CD14-positive monocyte (primary cell): ENCODE results near the gene MBP. TPM values are rescaled to one million over a fixed set of nuclear protein-coding genes. Genes with fewer than 3 reads are reported as not detected.
A peak's percentile ranks its signal among the peaks of the same experiment; 100 is the strongest.

Experiments used
- DNase-seq, 3 donors: peaks; one replicate each; pipeline ENCODE4 v3.0.0-alpha.2; 2011 to 2022
- H2AFZ ChIP-seq: 2 replicates; pipeline ENCODE4 v1.6.0; 2012; ENCODE audit warnings: mild to moderate bottlenecking, low read depth, low read length, inconsistent platforms; ENCODE audit not compliant: insufficient read depth, poor library complexity, severe bottlenecking
- H3K27ac ChIP-seq, 2 donors: 1 replicate in 1 of 2; 2 replicates in 1 of 2; pipeline ENCODE4 v1.5.1; 2012 to 2013; ENCODE audit warnings: low read length in 2 of 2, control low read depth in 1 of 2, inconsistent platforms in 1 of 2, low read depth in 1 of 2, mild to moderate bottlenecking in 1 of 2
- H3K27me3 ChIP-seq, 2 donors: one replicate each; pipeline versions ENCODE4 v1.6.0 to v1.6.1; 2011 to 2013; ENCODE audit warnings: low read length in 2 of 2; ENCODE audit not compliant: control insufficient read depth in 2 of 2, insufficient read depth in 2 of 2
- H3K36me3 ChIP-seq, 2 donors: replicated peaks in 1 of 2; 1 replicate in 1 of 2; 2 replicates in 1 of 2; pipeline versions ENCODE4 v1.5.1 to v1.6.1; 2012 to 2013; ENCODE audit warnings: low read length in 2 of 2, control low read depth in 1 of 2, inconsistent platforms in 1 of 2, mild to moderate bottlenecking in 1 of 2; ENCODE audit not compliant: insufficient read depth in 2 of 2, control insufficient read depth in 1 of 2
- H3K4me1 ChIP-seq, 2 donors: 1 replicate in 1 of 2; 2 replicates in 1 of 2; pipeline versions ENCODE4 v1.5.1 to v1.6.1; 2012 to 2013; ENCODE audit warnings: low read length in 2 of 2, control low read depth in 1 of 2, inconsistent platforms in 1 of 2, mild to moderate bottlenecking in 1 of 2, moderate library complexity in 1 of 2; ENCODE audit not compliant: insufficient read depth in 2 of 2, control insufficient read depth in 1 of 2
- H3K4me2 ChIP-seq: replicated peaks from 2 replicates; pipeline ENCODE3; 2012; ENCODE audit warnings: low read length, moderate library complexity, mild to moderate bottlenecking; ENCODE audit not compliant: poor library complexity, severe bottlenecking; ENCODE audit errors: extremely low read depth
- H3K4me3 ChIP-seq, 3 experiments: fragments of 200-600 bp in 1 of 3; sonication (generic) in 1 of 3; replicated peaks in 1 of 3; 1 replicate in 2 of 3; 2 replicates in 1 of 3; pipeline ENCODE4 v1.5.1; 2011 to 2013; ENCODE audit warnings: low read length in 3 of 3, mild to moderate bottlenecking in 3 of 3, control low read depth in 2 of 3, low read depth in 2 of 3, inconsistent platforms in 1 of 3, moderate library complexity in 1 of 3
- H3K79me2 ChIP-seq: 2 replicates; pipeline ENCODE4 v1.6.0; 2012; ENCODE audit warnings: mild to moderate bottlenecking, control low read depth, inconsistent platforms, low read length, moderate library complexity; ENCODE audit not compliant: insufficient read depth
- H3K9ac ChIP-seq: 2 replicates; pipeline ENCODE4 v1.6.0; 2017; ENCODE audit warnings: low read length, mild to moderate bottlenecking; ENCODE audit not compliant: insufficient read depth, poor library complexity, severe bottlenecking
- H3K9me3 ChIP-seq, 2 donors: replicated peaks in 1 of 2; 1 replicate in 1 of 2; 2 replicates in 1 of 2; pipeline versions ENCODE4 v1.5.1 to v1.6.1; 2012 to 2013; ENCODE audit warnings: low read length in 2 of 2, control low read depth in 1 of 2; ENCODE audit not compliant: control insufficient read depth in 1 of 2, insufficient read depth in 1 of 2
- H4K20me1 ChIP-seq: 2 replicates; pipeline ENCODE4 v1.6.0; 2012; ENCODE audit warnings: mild to moderate bottlenecking, low read length, control low read depth, moderate library complexity; ENCODE audit not compliant: insufficient read depth
- H3K27ac Mint-ChIP-seq, 7 donors: one replicate each; pipeline ENCODE4 v1.8.0; 2020; ENCODE audit warnings: mild to moderate bottlenecking in 7 of 7, mixed read lengths in 7 of 7, moderate library complexity in 6 of 7, inconsistent platforms in 2 of 7
- H3K27me3 Mint-ChIP-seq, 3 donors: one replicate each; pipeline ENCODE4 v1.8.0; 2021 to 2022; ENCODE audit warnings: low read depth in 3 of 3, mild to moderate bottlenecking in 3 of 3, mixed read lengths in 3 of 3, moderate library complexity in 3 of 3, inconsistent platforms in 1 of 3
- H3K36me3 Mint-ChIP-seq, 2 donors: one replicate each; pipeline ENCODE4 v1.8.0; 2020; ENCODE audit warnings: mixed read lengths in 2 of 2, inconsistent platforms in 1 of 2, mild to moderate bottlenecking in 1 of 2
- H3K4me1 Mint-ChIP-seq: one replicate; pipeline ENCODE4 v1.8.0; 2020; ENCODE audit warnings: mild to moderate bottlenecking, mixed read lengths
- H3K4me3 Mint-ChIP-seq, 2 donors: one replicate each; pipeline ENCODE4 v1.8.0; 2020; ENCODE audit warnings: mild to moderate bottlenecking in 2 of 2, mixed read lengths in 2 of 2, moderate library complexity in 1 of 2
- H3K9me3 Mint-ChIP-seq, 7 donors: one replicate each; pipeline ENCODE4 v1.8.0; 2020 to 2022; ENCODE audit warnings: mixed read lengths in 7 of 7, mild to moderate bottlenecking in 6 of 7, moderate library complexity in 6 of 7, inconsistent platforms in 2 of 7
- CTCF ChIP-seq: fragments of 200-600 bp; IDR thresholded peaks from one replicate; pipeline ENCODE4 v1.8.0; 2022; ENCODE audit warnings: antibody characterized with exemption, mild to moderate bottlenecking
- WGBS: methylation state at CpG from one replicate; pipeline ENCODE4 v1.1.5; 2013; ENCODE audit warnings: missing lambda C conversion rate; ENCODE audit not compliant: insufficient coverage; 5-methylcytosine and 5-hydroxymethylcytosine counted together
- intact Hi-C, 2 donors: fragments of 100-400 bp; cut with micrococcal nuclease; formaldehyde crosslinking; loops; one replicate each; pipeline versions ENCODE4 v1.15.0 to v1.15.1; 2023
- polyA plus RNA-seq, 3 donors: library from polyadenylated mRNA; depleted of rRNA in 1 of 3; unstranded in 2 of 3; stranded (reverse) in 1 of 3; fragments of 300-500 nt in 2 of 3; fragments of >200 nt in 1 of 3; fragmentation: Illumina TruSeq in 2 of 3; gene quantifications; 1 replicate in 2 of 3; 2 replicates in 1 of 3; pipeline ENCODE4 v1.2.3, GENCODE V29; 2012 to 2021

MBP gene
- polyA plus RNA-seq, 3 donors: 47.7 to 81.0 (median 50.4) TPM

GRCh38 chr18:77061946-77062517 is 70.6 kb downstream of the MBP start:
- peak overlapping the region; percentile 100 for H3K27ac Mint-ChIP-seq
- Histone ChIP-seq H3K27me3 (no peaks in the 10 kb centered on the region), H3K27ac (peak overlapping the region; percentile 98 to 100), H2AFZ (no peak overlapping the region), H3K4me1 (peaks cover 84 to 85% of the 10 kb centered on the region in 2 donors), H3K79me2 (peaks cover 57% of the 10 kb centered on the region), H3K4me3 (no peak overlapping the region), H3K4me2 (no peak overlapping the region), H3K9me3 (no peaks in the 10 kb centered on the region), H3K36me3 (peaks cover 6 to 10% of the 10 kb centered on the region in 2 donors), H4K20me1 (no peaks in the 10 kb centered on the region), H3K9ac (peak overlapping the region; percentile 83)
- peaks cover 72% of the 10 kb centered on the region for H3K4me1 Mint-ChIP-seq
- TF ChIP-seq CTCF: peak; percentile 59
- H3K4me3 Mint-ChIP-seq: peak overlapping the region; percentile 62 to 79
- intact Hi-C loops: no loop called here
- H3K36me3 Mint-ChIP-seq: peaks cover 52 to 78% of the 10 kb centered on the region in 2 donors
- H3K27me3 Mint-ChIP-seq: no peaks in the 10 kb centered on the region
- peak; percentile 88 to 97 (median 92) for DNase-seq
- H3K9me3 Mint-ChIP-seq: peaks cover 0 to 4% (median 0%) of the 10 kb centered on the region in 7 donors
- 61% methylated on average over 5 of the region's 15 CpGs for WGBS

GRCh38 chr18:77061281-77061945 is 71.2 kb downstream of the MBP start:
- no peak overlapping the region for H3K4me2 ChIP-seq
- intact Hi-C loops: no loop called here
- H3K27me3 ChIP-seq: no peaks in the 10 kb centered on the region
- no peaks in the 10 kb centered on the region for H3K27me3 Mint-ChIP-seq
- no peak overlapping the region for H3K4me3 ChIP-seq
- peaks cover 57% of the 10 kb centered on the region for H3K79me2 ChIP-seq
- TF ChIP-seq CTCF: no peak
- H3K9me3 ChIP-seq: no peaks in the 10 kb centered on the region
- no CpG with 5 or more reads among the region's 6 CpGs for WGBS
- peaks cover 0 to 4% (median 0%) of the 10 kb centered on the region in 7 donors for H3K9me3 Mint-ChIP-seq
- DNase-seq: peak in 1 of 3 donors; percentile 43
- H3K4me1 Mint-ChIP-seq: peaks cover 72% of the 10 kb centered on the region
- H3K27ac ChIP-seq: peak overlapping the region; percentile 98 to 100
- peaks cover 84 to 85% of the 10 kb centered on the region in 2 donors for H3K4me1 ChIP-seq
- H3K27ac Mint-ChIP-seq: peak overlapping the region; percentile 100
- no peak overlapping the region for H3K4me3 Mint-ChIP-seq
- H3K36me3 Mint-ChIP-seq: peaks cover 52 to 74% of the 10 kb centered on the region in 2 donors
- H3K36me3 ChIP-seq: peaks cover 6 to 10% of the 10 kb centered on the region in 2 donors
- peak overlapping the region; percentile 83 for H3K9ac ChIP-seq
- H4K20me1 ChIP-seq: no peaks in the 10 kb centered on the region
- H2AFZ ChIP-seq: no peak overlapping the region
